Hematopoietic multipotent progenitor cell treated with erythropoietin and hydrocortisone succinate and interleukin-3 and kit ligand, for 17 days (in vitro differentiated cells): ENCODE results near the gene ATP4A.
"Not testable (repeated sequence)": the region's sequence is repeated elsewhere in the genome, so short reads cannot be mapped to it uniquely, and the experiment has no call there.

Experiments
- DNase-seq: peaks from one replicate; pipeline ENCODE4 v3.0.0-alpha.2; 2015; ENCODE audit warnings: low spot score

ATP4A gene

GRCh38 chr19:35563207-35563829 is at the start of gene ATP4A:
TSS of gene ATP4A (minus strand) at chr19:35563658. CDS start at chr19:35563629, 29 bp downstream.
- DNase-seq: no peak

- DNase-seq: peak; percentile 92
These were observed 49.3 kb upstream of the ATP4A start, which contains the start of gene HAUS5 for GRCh38 chr19:35612559-35613321. TSS of gene HAUS5 (plus strand) at chr19:35612735. CDS start at chr19:35612795, 60 bp downstream.

- DNase-seq: no peak
These were observed 48.7 kb upstream of the ATP4A start for GRCh38 chr19:35612224-35612558.

GRCh38 chr19:35609851-35610353 is 46.4 kb upstream of the ATP4A start:
- DNase-seq: no peak

GRCh38 chr19:35608251-35608650 is 44.8 kb upstream of the ATP4A start:
- DNase-seq: no peak

GRCh38 chr19:35607661-35608060 is 44.2 kb upstream of the ATP4A start:
- DNase-seq: no peak

- DNase-seq: not testable (repeated sequence)
These were observed 43.7 kb upstream of the ATP4A start for GRCh38 chr19:35607170-35607569.

- not testable (repeated sequence) for DNase-seq
These were observed 41.0 kb upstream of the ATP4A start for GRCh38 chr19:35604436-35604835.

- no peak for DNase-seq
These were observed 38.5 kb upstream of the ATP4A start for GRCh38 chr19:35601971-35602370.

- no peak for DNase-seq
These were observed 33.0 kb upstream of the ATP4A start for GRCh38 chr19:35596366-35596999.

- DNase-seq: no peak
These were observed 32.5 kb upstream of the ATP4A start for GRCh38 chr19:35595928-35596327.

GRCh38 chr19:35595026-35595425 is 31.6 kb upstream of the ATP4A start:
- DNase-seq: not testable (repeated sequence)

- peak; percentile 29 for DNase-seq
These were observed 28.8 kb upstream of the ATP4A start for GRCh38 chr19:35592226-35592625.

- DNase-seq: no peak
These were observed 27.4 kb upstream of the ATP4A start for GRCh38 chr19:35590875-35591274.

- no peak for DNase-seq
These were observed 23.9 kb upstream of the ATP4A start for GRCh38 chr19:35587321-35587720.

GRCh38 chr19:35585848-35586247 is 22.4 kb upstream of the ATP4A start, which contains the start of gene PMIS2:
TSS of gene PMIS2 (plus strand) at chr19:35586173. CDS start at chr19:35586260, 87 bp downstream.
- peak; percentile 13 for DNase-seq

- no peak for DNase-seq
These were observed 19.3 kb upstream of the ATP4A start for GRCh38 chr19:35582760-35583159.

- DNase-seq: no peak
These were observed 15.2 kb upstream of the ATP4A start for GRCh38 chr19:35578707-35579106.

GRCh38 chr19:35577918-35578317 is 14.5 kb upstream of the ATP4A start:
- DNase-seq: no peak

GRCh38 chr19:35571406-35571965 is 8.0 kb upstream of the ATP4A start:
- no peak for DNase-seq

GRCh38 chr19:35569281-35569781 is 5.9 kb upstream of the ATP4A start:
- no peak for DNase-seq

- no peak for DNase-seq
These were observed 3.3 kb upstream of the ATP4A start for GRCh38 chr19:35566738-35567137.
